GM21526 (cell line): ENCODE measurements around the gene TC2N.
"Not testable (repeated sequence)": the region's sequence is repeated elsewhere in the genome, so short reads cannot be mapped to it uniquely, and the experiment has no call there.

ENCODE experiments used
- ATAC-seq: cut with Tn5 transposase; IDR thresholded peaks from one replicate; pipeline ENCODE4 v1.9.1; 2021; ENCODE audit warnings: moderate library complexity; ENCODE audit not compliant: unreplicated experiment, low FRiP score

Gene TC2N

GRCh38 chr14:91870890-91871289, 3.6 kb upstream of the TC2N start:
- ATAC-seq, result no peak

DNA sequence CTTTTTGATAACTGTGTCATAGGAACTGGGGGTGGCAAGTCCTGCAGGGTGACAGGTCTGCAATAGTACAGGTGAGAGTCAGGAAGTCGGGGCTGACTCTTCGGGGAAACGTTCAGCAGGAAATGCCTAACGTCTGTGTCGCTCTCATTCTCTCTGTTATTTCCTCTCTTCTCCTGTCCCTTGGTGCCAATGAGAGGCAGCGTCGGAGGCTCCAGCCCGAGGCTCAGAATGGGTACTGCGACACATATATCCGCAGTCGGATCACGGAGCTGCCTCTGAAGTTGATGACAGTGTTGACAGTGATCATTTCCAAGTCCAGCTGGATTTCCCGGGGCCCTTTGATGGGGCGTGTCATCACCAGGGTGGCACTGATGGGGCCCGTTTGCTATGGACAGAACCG, 2.7 kb upstream of the TC2N start:
- no peak for ATAC-seq

GRCh38 chr14:91869556-91869955, 2.2 kb upstream of the TC2N start:
- ATAC-seq, result no peak

- no peak for ATAC-seq
Measured at GRCh38 chr14:91866511-91867295, 633 bp downstream of the TC2N start.

GRCh38 chr14:91866061-91866460, 1.3 kb downstream of the TC2N start:
- no peak for ATAC-seq

DNA sequence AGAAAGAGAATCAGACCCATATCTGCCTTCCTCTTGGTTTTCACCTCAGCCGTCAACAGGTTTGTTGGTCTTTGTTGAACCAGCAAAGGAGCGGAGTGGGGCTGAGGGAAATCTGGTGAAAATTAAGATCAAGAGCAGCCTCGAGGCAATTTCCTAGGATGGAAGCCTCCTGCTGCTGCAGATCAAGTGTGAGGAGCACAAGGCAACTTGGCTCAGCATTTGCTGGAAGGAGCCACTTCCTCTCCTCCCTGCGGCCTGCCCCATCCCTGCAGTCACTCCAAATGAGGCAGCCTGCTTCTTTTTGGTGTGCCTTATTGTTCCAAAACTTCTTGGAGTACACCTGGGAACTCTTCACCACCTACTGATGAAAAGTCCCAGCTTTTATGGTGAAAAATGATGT, 4.9 kb downstream of the TC2N start:
- no peak for ATAC-seq

- no peak for ATAC-seq
Measured at GRCh38 chr14:91861091-91861490, 6.2 kb downstream of the TC2N start.

GRCh38 chr14:91860238-91860637, 7.1 kb downstream of the TC2N start:
- no peak for ATAC-seq

- ATAC-seq, result no peak
Measured at GRCh38 chr14:91858536-91859275, 8.6 kb downstream of the TC2N start.

DNA sequence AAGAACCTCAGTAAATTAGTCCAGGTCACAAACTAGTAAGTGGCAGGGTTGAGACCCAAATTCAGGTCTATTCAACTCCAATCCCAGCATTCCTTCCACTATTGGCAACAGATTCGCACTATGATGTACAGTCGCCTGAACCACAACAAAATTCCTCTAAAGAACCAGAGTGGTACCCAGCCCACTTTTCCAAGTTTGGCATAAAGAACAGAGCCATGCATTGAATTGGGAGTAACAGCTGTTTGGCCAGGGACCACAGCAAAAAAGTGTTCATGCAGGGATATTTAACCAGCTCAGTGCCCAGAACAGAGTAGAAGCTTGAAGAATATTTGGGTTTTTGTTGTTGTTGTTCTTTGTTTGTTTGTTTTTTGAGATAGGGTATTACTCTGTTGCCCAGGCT, 9.7 kb downstream of the TC2N start:
- no peak for ATAC-seq

DNA sequence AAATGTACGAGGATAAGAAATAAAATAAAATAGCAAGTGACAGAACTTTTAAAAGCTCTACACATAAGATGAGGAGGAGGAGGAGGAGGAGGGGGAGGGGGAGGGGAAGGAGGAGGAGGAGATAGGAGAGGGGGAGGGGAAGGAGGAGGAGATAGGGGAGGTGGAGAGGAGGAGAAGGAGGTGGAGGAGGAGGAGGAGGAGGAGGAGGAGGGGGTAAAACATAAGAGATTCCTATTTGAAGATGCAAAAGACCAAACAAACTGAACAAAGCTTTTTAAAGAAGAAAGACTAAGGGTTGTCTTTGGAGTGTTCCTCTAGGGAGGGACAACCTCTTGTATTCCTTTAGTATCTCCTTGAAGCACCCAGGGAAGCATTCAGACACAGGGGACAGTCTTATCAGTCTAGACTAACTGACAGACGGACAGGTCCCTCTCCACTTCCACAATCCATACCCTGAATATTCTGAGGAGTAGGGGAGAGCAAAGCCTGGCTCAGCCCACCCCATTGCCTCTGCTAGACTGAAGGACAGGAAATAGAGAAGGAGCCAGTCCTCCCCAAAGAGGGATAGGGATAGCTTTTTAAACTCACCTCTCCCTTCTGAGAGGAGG, 12.9 kb downstream of the TC2N start:
- no peak for ATAC-seq

- no peak for ATAC-seq
Measured at GRCh38 chr14:91851563-91851962, 15.8 kb downstream of the TC2N start.

- ATAC-seq, result no peak
Measured at GRCh38 chr14:91848504-91849001, 18.8 kb downstream of the TC2N start.

- ATAC-seq, result no peak
Measured at GRCh38 chr14:91847693-91848092, 19.6 kb downstream of the TC2N start.

- ATAC-seq, result no peak
Measured at GRCh38 chr14:91845652-91846051, 21.7 kb downstream of the TC2N start.

GRCh38 chr14:91845056-91845455, 22.3 kb downstream of the TC2N start:
- ATAC-seq, result not testable (repeated sequence)

DNA sequence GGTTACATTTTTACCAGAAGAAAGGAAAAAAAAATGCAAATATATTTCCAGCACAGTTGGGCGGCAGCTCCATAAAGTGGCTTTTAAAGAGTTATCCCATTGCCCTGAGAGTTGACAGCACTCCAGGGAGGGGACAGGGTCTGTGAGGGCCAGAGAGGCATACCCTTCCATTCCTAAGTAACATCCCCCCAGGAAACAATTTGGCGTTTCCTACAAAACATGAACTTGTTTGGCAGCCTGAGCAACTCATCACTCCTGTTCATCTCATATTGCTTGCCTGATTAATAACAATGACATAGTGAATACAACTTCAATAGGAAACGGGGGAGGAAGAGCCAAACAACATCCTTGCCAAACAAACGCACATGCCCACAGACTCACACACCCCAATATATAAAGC, 23.3 kb downstream of the TC2N start:
- no peak for ATAC-seq

DNA sequence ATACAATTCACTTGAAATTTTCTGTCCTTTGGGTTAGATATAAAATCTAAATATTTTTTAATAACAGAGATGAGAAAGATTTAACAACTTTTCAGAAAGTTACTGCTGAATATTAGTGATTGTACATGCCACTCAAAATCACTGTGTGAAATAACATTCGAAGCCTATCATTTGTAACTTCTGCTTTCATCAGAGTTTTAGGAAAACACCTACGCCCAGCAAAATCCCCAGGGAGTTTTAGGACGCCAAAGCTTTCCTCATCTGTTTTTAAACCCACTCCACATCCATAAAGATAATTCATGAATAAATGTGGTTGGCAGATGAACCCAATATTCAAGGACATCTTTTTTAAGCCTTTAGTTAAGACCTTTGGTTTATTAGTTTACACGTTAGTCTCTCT, 23.9 kb downstream of the TC2N start:
- no peak for ATAC-seq

DNA sequence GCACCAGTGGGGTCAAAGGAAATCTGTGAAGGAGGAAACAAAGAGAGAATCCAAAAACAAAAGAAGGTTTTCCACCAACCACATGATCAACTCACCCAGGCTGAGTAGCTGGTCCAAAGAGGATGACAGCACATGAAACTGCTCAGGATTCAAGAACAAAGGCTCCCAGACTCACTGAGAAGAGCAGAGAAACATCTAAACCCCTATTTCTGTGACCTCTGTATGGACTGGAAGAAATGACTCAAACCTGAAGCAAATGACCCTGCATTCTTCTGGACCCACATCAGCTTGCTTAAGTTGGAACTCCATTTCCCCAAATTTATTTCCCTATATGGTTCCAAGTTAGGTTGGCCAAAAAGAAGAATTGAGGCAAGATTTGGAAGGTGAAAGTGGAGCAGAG, 26.3 kb downstream of the TC2N start:
- ATAC-seq, result no peak

- no peak for ATAC-seq
Measured at GRCh38 chr14:91839749-91840148, 27.6 kb downstream of the TC2N start.

- ATAC-seq, result no peak
Measured at GRCh38 chr14:91837076-91837475, 30.3 kb downstream of the TC2N start.
